MCF 10A (cell line): ENCODE measurements around the gene ZNHIT2. TPM values are rescaled to one million over a fixed set of nuclear protein-coding genes. Genes with fewer than 3 reads are reported as not detected.

ENCODE experiments used
- BruUV-seq: library from RNA; stranded (reverse); fragments of 400-500 nt; replicated peaks from 2 replicates; lab custom pipeline; 2021; lab: Mats Ljungman, UMichigan
- CTCF ChIA-PET: fragments of 300-600 bp; sonication (Branson Sonifier 250); formaldehyde crosslinking; extraction: SDS; loops from one replicate; lab custom pipeline; 2021; ENCODE audit warnings: antibody characterized with exemption, inconsistent platforms; lab: Yijun Ruan, JAX
- POLR2A ChIA-PET: fragments of 300-600, 350-650 bp; sonication (Branson Sonifier 250); formaldehyde crosslinking; extraction: SDS; loops from one replicate; lab custom pipeline; 2020; ENCODE audit warnings: antibody characterized with exemption, inconsistent platforms; lab: Yijun Ruan, JAX
- DNase-seq: peaks from one replicate; pipeline ENCODE4 v3.0.0-alpha.2; 2018; ENCODE audit not compliant: unreplicated experiment
- H3K27ac Mint-ChIP-seq: one replicate; pipeline ENCODE4 v1.8.0; 2022; ENCODE audit warnings: mild to moderate bottlenecking, low read depth, mixed read lengths; ENCODE audit not compliant: unreplicated experiment
- H3K27me3 Mint-ChIP-seq: one replicate; pipeline ENCODE4 v1.8.0; 2022; ENCODE audit warnings: mixed read lengths; ENCODE audit not compliant: insufficient read depth, unreplicated experiment
- H3K36me3 Mint-ChIP-seq: one replicate; pipeline ENCODE4 v1.8.0; 2022; ENCODE audit warnings: mild to moderate bottlenecking, moderate library complexity, mixed read lengths; ENCODE audit not compliant: insufficient read depth, unreplicated experiment
- H3K4me1 Mint-ChIP-seq: one replicate; pipeline ENCODE4 v1.8.0; 2022; ENCODE audit warnings: mixed read lengths; ENCODE audit not compliant: insufficient read depth, unreplicated experiment
- H3K4me3 Mint-ChIP-seq: one replicate; pipeline ENCODE4 v1.8.0; 2022; ENCODE audit warnings: mild to moderate bottlenecking, moderate library complexity, mixed read lengths; ENCODE audit not compliant: unreplicated experiment
- H3K9me3 Mint-ChIP-seq: one replicate; pipeline ENCODE4 v1.8.0; 2022; ENCODE audit warnings: mixed read lengths; ENCODE audit not compliant: unreplicated experiment
- intact Hi-C: fragments of 100-400 bp; cut with micrococcal nuclease; formaldehyde crosslinking; loops from 2 replicates; pipeline ENCODE4 v1.14.1; 2022
- total RNA-seq: library from RNA; stranded (reverse); gene quantifications from 2 replicates; pipeline ENCODE4 v1.2.3, GENCODE V29; 2022
- TF ChIP-seq, protein P1 (sequence below): fragments of 200-600 bp; IDR thresholded peaks from one replicate; pipeline ENCODE4 v1.8.0; 2022; ENCODE audit warnings: antibody characterized with exemption, mild to moderate bottlenecking; ENCODE audit not compliant: unreplicated experiment

Gene ZNHIT2
- total RNA-seq, 1 experiment from 2014 or later: 23.6 TPM

DNA sequence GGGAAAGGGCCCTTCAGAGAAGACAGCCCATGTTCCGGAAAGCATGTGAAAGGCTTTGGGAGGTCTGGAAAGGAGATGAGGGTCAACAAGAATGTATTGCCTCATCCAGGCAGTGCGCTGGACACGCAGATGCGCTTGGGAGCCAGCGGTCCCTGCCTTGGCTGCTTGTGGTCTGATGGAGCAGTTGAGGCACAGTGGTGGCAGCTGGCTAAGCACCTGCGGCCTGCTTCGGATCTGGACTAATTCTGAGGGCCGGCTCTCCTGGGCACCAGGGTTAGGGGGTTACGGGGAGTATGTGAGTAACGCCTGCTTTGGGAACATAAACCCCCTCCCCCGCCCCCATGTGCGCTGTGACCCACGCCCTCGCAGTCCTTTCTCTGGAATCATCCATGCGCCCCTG, 10.4 kb downstream of the ZNHIT2 start:
- ChIA-PET POLR2A (interaction anchor here (5.8 kb wide), 1 partner anchor 9 kb away, joined by 63 read pairs; the partner anchor contains the start of gene VPS51), CTCF (interaction anchor here (0.7 to 0.8 kb wide), 2 partner anchors 8 to 208 kb away, joined by 4 read pairs; no protein-coding TSS in a partner anchor)
- Mint-ChIP-seq H3K4me3 (no peak overlapping the region), H3K4me1 (peaks cover 5% of the 10 kb centered on the region), H3K36me3 (peaks cover 31% of the 10 kb centered on the region), H3K27ac (no peak overlapping the region), H3K9me3 (no peaks in the 10 kb centered on the region), H3K27me3 (no peaks in the 10 kb centered on the region)
- TF ChIP-seq, protein P1, sequence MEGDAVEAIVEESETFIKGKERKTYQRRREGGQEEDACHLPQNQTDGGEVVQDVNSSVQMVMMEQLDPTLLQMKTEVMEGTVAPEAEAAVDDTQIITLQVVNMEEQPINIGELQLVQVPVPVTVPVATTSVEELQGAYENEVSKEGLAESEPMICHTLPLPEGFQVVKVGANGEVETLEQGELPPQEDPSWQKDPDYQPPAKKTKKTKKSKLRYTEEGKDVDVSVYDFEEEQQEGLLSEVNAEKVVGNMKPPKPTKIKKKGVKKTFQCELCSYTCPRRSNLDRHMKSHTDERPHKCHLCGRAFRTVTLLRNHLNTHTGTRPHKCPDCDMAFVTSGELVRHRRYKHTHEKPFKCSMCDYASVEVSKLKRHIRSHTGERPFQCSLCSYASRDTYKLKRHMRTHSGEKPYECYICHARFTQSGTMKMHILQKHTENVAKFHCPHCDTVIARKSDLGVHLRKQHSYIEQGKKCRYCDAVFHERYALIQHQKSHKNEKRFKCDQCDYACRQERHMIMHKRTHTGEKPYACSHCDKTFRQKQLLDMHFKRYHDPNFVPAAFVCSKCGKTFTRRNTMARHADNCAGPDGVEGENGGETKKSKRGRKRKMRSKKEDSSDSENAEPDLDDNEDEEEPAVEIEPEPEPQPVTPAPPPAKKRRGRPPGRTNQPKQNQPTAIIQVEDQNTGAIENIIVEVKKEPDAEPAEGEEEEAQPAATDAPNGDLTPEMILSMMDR: no peak
- intact Hi-C loops: no loop called here
- no TSS peak for BruUV-seq
- no peak for DNase-seq

GRCh38 chr11:65104628-65105027, 12.9 kb downstream of the ZNHIT2 start:
- TF ChIP-seq, protein P1: no peak
- CTCF ChIA-PET: no interaction called here

GRCh38 chr11:65103476-65103875, 14.0 kb downstream of the ZNHIT2 start:
- Mint-ChIP-seq H3K9me3 (no peaks in the 10 kb centered on the region), H3K27me3 (no peaks in the 10 kb centered on the region), H3K4me3 (no peak overlapping the region), H3K36me3 (peaks cover 18% of the 10 kb centered on the region), H3K27ac (no peak overlapping the region), H3K4me1 (peaks cover 6% of the 10 kb centered on the region)
- TF ChIP-seq, protein P1: no peak
- CTCF ChIA-PET: no interaction called here
- POLR2A ChIA-PET: interaction anchor here (0.6 kb wide), 1 partner anchor 11 kb away, joined by 3 read pairs; no protein-coding TSS in a partner anchor
- BruUV-seq: no TSS peak
- intact Hi-C loops: no loop called here
- no peak for DNase-seq

More at GRCh38 chr11:65104628-65105027, 12.9 kb downstream of the ZNHIT2 start:
- no TSS peak for BruUV-seq
- no peak overlapping the region for H3K27ac Mint-ChIP-seq
- POLR2A ChIA-PET: interaction anchor here (0.9 kb wide), 1 partner anchor 21 kb away, joined by 3 read pairs; the partner anchor contains the start of gene CDCA5
- H3K4me3 Mint-ChIP-seq: no peak overlapping the region
- no peaks in the 10 kb centered on the region for H3K27me3 Mint-ChIP-seq
- DNase-seq: no peak
- no peaks in the 10 kb centered on the region for H3K9me3 Mint-ChIP-seq
- intact Hi-C loops: no loop called here
- H3K4me1 Mint-ChIP-seq: no peaks in the 10 kb centered on the region
- H3K36me3 Mint-ChIP-seq: peaks cover 19% of the 10 kb centered on the region

DNA sequence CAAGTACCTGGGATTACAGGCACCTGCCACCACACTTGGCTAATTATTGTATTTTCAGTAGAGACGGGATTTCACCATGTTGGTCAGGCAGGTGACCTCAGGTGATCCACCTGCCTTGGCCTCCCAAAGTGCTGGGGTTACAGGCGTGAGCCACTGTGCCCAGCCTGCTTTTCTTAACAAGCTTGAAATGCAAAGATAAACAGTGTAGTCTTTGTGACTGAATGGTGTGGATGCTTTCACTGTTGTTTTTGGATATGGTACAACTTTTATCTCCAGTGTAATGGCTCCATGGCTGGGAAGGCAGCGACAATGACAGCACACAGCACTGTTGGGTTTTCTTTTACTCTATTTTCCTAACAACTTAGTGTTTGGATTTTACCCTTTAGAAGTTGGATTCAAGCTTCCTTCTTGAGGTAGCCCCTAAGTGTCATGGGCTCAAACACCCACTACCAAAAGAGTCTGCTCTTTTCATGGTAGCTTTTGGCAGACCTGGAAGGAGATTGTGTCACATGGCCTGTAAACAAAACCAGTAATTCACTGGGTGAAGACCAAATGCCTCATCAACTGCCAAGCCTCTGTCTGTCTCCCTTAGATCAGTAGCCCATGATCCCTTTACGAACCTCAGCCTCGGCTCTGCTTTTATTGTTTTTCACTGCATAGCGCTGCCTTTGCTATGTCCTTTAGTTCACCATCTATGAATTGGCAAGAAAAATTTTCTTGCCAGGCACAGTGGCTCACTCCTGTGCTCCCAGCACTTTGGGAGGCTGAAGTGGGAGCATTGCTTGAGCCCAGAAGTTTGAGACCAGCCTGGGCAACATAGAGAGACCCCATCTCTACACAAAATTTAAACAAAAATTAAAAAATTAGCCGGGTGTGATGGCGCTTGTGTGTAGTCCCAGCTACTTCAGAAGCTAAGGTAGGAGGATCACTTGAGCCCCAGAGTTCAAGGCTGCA, 15.1 kb downstream of the ZNHIT2 start:
- ChIA-PET CTCF (interaction anchor here (0.7 to 9.2 kb wide), 2 partner anchors 10 to 15 kb away, joined by 3 to 94 read pairs; partner anchors contain the start of genes TM7SF2 and ZNHIT2), POLR2A (interaction anchor here (0.7 to 1.6 kb wide), 3 partner anchors 8 to 33 kb away, joined by 3 to 5 read pairs (median 5); partner anchors contain the start of gene TM7SF2)
- Mint-ChIP-seq H3K36me3 (peaks cover 18% of the 10 kb centered on the region), H3K9me3 (no peaks in the 10 kb centered on the region), H3K27me3 (no peaks in the 10 kb centered on the region), H3K27ac (no peak overlapping the region), H3K4me3 (no peak overlapping the region), H3K4me1 (peaks cover 6% of the 10 kb centered on the region)
- intact Hi-C loops: no loop called here
- TF ChIP-seq, protein P1: no peak
- BruUV-seq: no TSS peak
- no peak for DNase-seq
